H9 (cell line): ENCODE measurements around the gene CNRIP1. TPM values are rescaled to one million over a fixed set of nuclear protein-coding genes. Genes with fewer than 3 reads are reported as not detected.
A peak's percentile ranks its signal among the peaks of the same experiment; 100 is the strongest.

ENCODE experiments used
- DNase-seq: peaks from one replicate; pipeline ENCODE4 v3.0.0-alpha.2; 2017
- H2AFZ ChIP-seq: one replicate; pipeline ENCODE4 v1.6.1; 2013; ENCODE audit warnings: mild to moderate bottlenecking, low read length, control low read depth, moderate library complexity
- H2AK5ac ChIP-seq: 2 replicates; pipeline ENCODE4 v1.6.1; 2013; ENCODE audit warnings: low read length, control low read depth, mixed read lengths; ENCODE audit not compliant: insufficient read length
- H2BK120ac ChIP-seq: one replicate; pipeline ENCODE4 v1.6.1; 2013; ENCODE audit warnings: low read depth, mild to moderate bottlenecking, low read length, control low read depth, inconsistent platforms; ENCODE audit not compliant: poor library complexity, severe bottlenecking
- H2BK12ac ChIP-seq: 2 replicates; pipeline ENCODE4 v1.6.1; 2013; ENCODE audit warnings: low read length, control low read depth, mixed read lengths, low read depth; ENCODE audit not compliant: insufficient read length
- H2BK15ac ChIP-seq: 2 replicates; pipeline ENCODE4 v1.6.1; 2013; ENCODE audit warnings: low read depth, low read length, control low read depth
- H2BK20ac ChIP-seq: one replicate; pipeline ENCODE4 v1.6.1; 2013; ENCODE audit warnings: low read depth, mild to moderate bottlenecking, low read length, control low read depth, inconsistent platforms; ENCODE audit not compliant: poor library complexity, severe bottlenecking
- H2BK5ac ChIP-seq: 2 replicates; pipeline ENCODE4 v1.6.1; 2013; ENCODE audit warnings: low read length, control low read depth, mixed read lengths; ENCODE audit not compliant: insufficient read length
- H3K14ac ChIP-seq: 2 replicates; pipeline ENCODE4 v1.6.1; 2013; ENCODE audit warnings: low read length, control low read depth; ENCODE audit not compliant: insufficient read depth
- H3K18ac ChIP-seq: 2 replicates; pipeline ENCODE4 v1.6.1; 2013; ENCODE audit warnings: low read depth, mild to moderate bottlenecking, mixed read lengths, low read length, control low read depth; ENCODE audit not compliant: insufficient read length
- H3K23ac ChIP-seq: 2 replicates; pipeline ENCODE4 v1.6.1; 2013; ENCODE audit warnings: low read length, control low read depth, mixed read lengths, low read depth; ENCODE audit not compliant: insufficient read length
- H3K23me2 ChIP-seq: 2 replicates; pipeline ENCODE4 v1.6.1; 2013; ENCODE audit warnings: low read depth, mild to moderate bottlenecking, mixed read lengths, low read length, control low read depth; ENCODE audit not compliant: insufficient read length, poor library complexity, severe bottlenecking
- H3K27ac ChIP-seq: 2 replicates; pipeline ENCODE4 v1.5.1; 2013; ENCODE audit warnings: low read length, control low read depth, mixed read lengths, low read depth; ENCODE audit not compliant: insufficient read length
- H3K27me3 ChIP-seq: 2 replicates; pipeline ENCODE4 v1.6.1; 2013; ENCODE audit warnings: low read length, control low read depth, inconsistent platforms; ENCODE audit not compliant: insufficient read depth
- H3K4ac ChIP-seq: 2 replicates; pipeline ENCODE4 v1.6.1; 2013; ENCODE audit warnings: low read depth, mild to moderate bottlenecking, control low read depth, inconsistent platforms, low read length, moderate library complexity
- H3K4me1 ChIP-seq: 2 replicates; pipeline ENCODE4 v1.6.1; 2013; ENCODE audit warnings: low read length, control low read depth, inconsistent platforms; ENCODE audit not compliant: insufficient read depth
- H3K4me2 ChIP-seq: 2 replicates; pipeline ENCODE4 v1.6.1; 2013; ENCODE audit warnings: low read length, control low read depth, mixed read lengths; ENCODE audit not compliant: insufficient read length, insufficient read depth
- H3K56ac ChIP-seq: 2 replicates; pipeline ENCODE4 v1.6.1; 2013; ENCODE audit warnings: low read depth, mild to moderate bottlenecking, mixed read lengths, low read length, control low read depth; ENCODE audit not compliant: insufficient read length
- H3K79me1 ChIP-seq: 2 replicates; pipeline ENCODE4 v1.6.1; 2013; ENCODE audit warnings: low read depth, mild to moderate bottlenecking, moderate library complexity, low read length, control low read depth, inconsistent platforms; ENCODE audit not compliant: insufficient read depth, poor library complexity, severe bottlenecking
- H3K79me2 ChIP-seq: 2 replicates; pipeline ENCODE4 v1.6.1; 2013; ENCODE audit warnings: low read length, control low read depth, inconsistent platforms; ENCODE audit not compliant: insufficient read depth
- H3K9ac ChIP-seq: 2 replicates; pipeline ENCODE4 v1.6.1; 2013; ENCODE audit warnings: low read length, control low read depth, mixed read lengths; ENCODE audit not compliant: insufficient read length; ENCODE audit errors: extremely low read depth
- H3K9me3 ChIP-seq: one replicate; pipeline ENCODE4 v1.6.1; 2013; ENCODE audit warnings: low read depth, low read length, inconsistent platforms; ENCODE audit not compliant: control insufficient read depth
- H3T11ph ChIP-seq: one replicate; pipeline ENCODE4 v1.6.1; 2013; ENCODE audit warnings: mild to moderate bottlenecking, low read length, control low read depth, inconsistent platforms
- H4K20me1 ChIP-seq: one replicate; pipeline ENCODE4 v1.6.1; 2013; ENCODE audit not compliant: control insufficient read depth, insufficient read length, insufficient read depth
- H4K5ac ChIP-seq: 2 replicates; pipeline ENCODE4 v1.6.1; 2013; ENCODE audit warnings: low read depth, mild to moderate bottlenecking, mixed read lengths, low read length, control low read depth; ENCODE audit not compliant: insufficient read length
- H4K8ac ChIP-seq: replicated peaks from 2 replicates; pipeline ENCODE4 v1.6.1; 2013; ENCODE audit warnings: low read length, control low read depth, mixed read lengths, low read depth; ENCODE audit not compliant: insufficient read length
- H4K91ac ChIP-seq: 2 replicates; pipeline ENCODE4 v1.6.1; 2013; ENCODE audit warnings: low read depth, mild to moderate bottlenecking, moderate library complexity, mixed read lengths, low read length, control low read depth; ENCODE audit not compliant: insufficient read length
- H3K27ac Mint-ChIP-seq, 3 experiments: 2 replicates in 2 of 3; 3 replicates in 1 of 3; pipeline ENCODE4 v1.8.0; 2020 to 2021; ENCODE audit warnings: mixed read lengths in 3 of 3, mild to moderate bottlenecking in 1 of 3, moderate library complexity in 1 of 3
- H3K27me3 Mint-ChIP-seq: 2 replicates; pipeline ENCODE4 v1.8.0; 2021; ENCODE audit warnings: low read depth, mild to moderate bottlenecking, moderate library complexity, mixed read lengths
- H3K36me3 Mint-ChIP-seq, 3 experiments: 2 replicates in 2 of 3; 3 replicates in 1 of 3; pipeline ENCODE4 v1.8.0; 2020 to 2021; ENCODE audit warnings: low read depth in 3 of 3, mixed read lengths in 3 of 3; ENCODE audit not compliant: insufficient read depth in 1 of 3
- H3K4me1 Mint-ChIP-seq, 2 experiments: 2 replicates each; pipeline ENCODE4 v1.8.0; 2020; ENCODE audit warnings: mixed read lengths in 2 of 2
- H3K4me3 Mint-ChIP-seq, 2 experiments: 2 replicates in 1 of 2; 3 replicates in 1 of 2; pipeline ENCODE4 v1.8.0; 2020 to 2021; ENCODE audit warnings: mild to moderate bottlenecking in 2 of 2, mixed read lengths in 2 of 2, moderate library complexity in 1 of 2
- H3K9me3 Mint-ChIP-seq, 2 experiments: 2 replicates in 1 of 2; 3 replicates in 1 of 2; pipeline ENCODE4 v1.8.0; 2020; ENCODE audit warnings: mild to moderate bottlenecking in 2 of 2, mixed read lengths in 2 of 2, moderate library complexity in 1 of 2
- CTCF ChIP-seq: fragments of 200-600 bp; sonication (generic); conservative IDR thresholded peaks from 3 replicates; pipeline ENCODE4 v1.8.0; 2021; ENCODE audit warnings: antibody characterized with exemption, mild to moderate bottlenecking
- WGBS: extraction: QIAGEN DNeasy Blood & Tissue Kit; methylation state at CpG from one replicate; pipeline ENCODE4 v1.1.7; 2013; ENCODE audit warnings: missing lambda C conversion rate, low lambda C conversion rate, mixed read lengths; ENCODE audit not compliant: insufficient read length; ENCODE audit errors: extremely low coverage; 5-methylcytosine and 5-hydroxymethylcytosine counted together
- total RNA-seq: library from RNA; stranded (reverse); gene quantifications from 2 replicates; pipeline ENCODE4 v1.2.1, GENCODE V29; 2021

CNRIP1 gene
- total RNA-seq, 1 experiment from 2014 or later = 0.70 TPM

- Histone ChIP-seq H3K14ac (no peak overlapping the region), H4K20me1 (no peaks in the 10 kb centered on the region), H3K9me3 (no peaks in the 10 kb centered on the region), H2BK20ac (no peak overlapping the region), H4K91ac (no peak overlapping the region), H3K4me2 (no peak overlapping the region), H4K8ac (no peak overlapping the region), H3K4me1 (no peaks in the 10 kb centered on the region), H3K56ac (no peak overlapping the region), H2BK12ac (no peak overlapping the region), H2BK5ac (no peak overlapping the region), H3K23me2 (no peaks in the 10 kb centered on the region), H2BK15ac (no peak overlapping the region), H3K27me3 (no peaks in the 10 kb centered on the region), H3K79me1 (no peaks in the 10 kb centered on the region), H3K18ac (no peak overlapping the region), H2AFZ (no peak overlapping the region), H3K79me2 (no peaks in the 10 kb centered on the region), H2BK120ac (no peak overlapping the region), H3T11ph (no peak overlapping the region), H3K23ac (no peak overlapping the region), H2AK5ac (no peak overlapping the region), H4K5ac (no peak overlapping the region), H3K4ac (no peak overlapping the region), H3K9ac (no peak overlapping the region), H3K27ac (no peak overlapping the region)
- no CpG with 5 or more reads among the region's 3 CpGs for WGBS
- H3K9me3 Mint-ChIP-seq = no peaks in the 10 kb centered on the region; a peak in 1 of 5 replicates
- H3K27ac Mint-ChIP-seq = no peak overlapping the region
- peak; percentile 79 for TF ChIP-seq CTCF
- H3K4me1 Mint-ChIP-seq = peaks cover 0 to 7% of the 10 kb centered on the region in 2 experiments; a peak in 1 of 4 replicates
- H3K36me3 Mint-ChIP-seq = no peaks in the 10 kb centered on the region
- H3K27me3 Mint-ChIP-seq = no peaks in the 10 kb centered on the region
- H3K4me3 Mint-ChIP-seq = no peak overlapping the region
- DNase-seq = no peak
Observed at GRCh38 chr2:68292108-68292710, 27.5 kb downstream of the CNRIP1 start.
